Sigmoid colon (tissue), 4 donors: ENCODE data around the gene RDH12.

Experiments used
- CTCF ChIP-seq, 4 experiments: fragments of 450-650 bp in 3 of 4; fragments of 200-600 bp in 1 of 4; IDR thresholded peaks; one replicate each; pipeline ENCODE4 v1.5.1; 2016 to 2019; ENCODE audit warnings: antibody characterized with exemption in 4 of 4, mild to moderate bottlenecking in 3 of 4, moderate library complexity in 2 of 4
- EP300 ChIP-seq, 4 donors: sonication (generic); formaldehyde crosslinking; IDR thresholded peaks; one replicate each; pipeline ENCODE4 v1.6.1; 2017; ENCODE audit warnings: antibody characterized with exemption in 4 of 4
- POLR2A ChIP-seq, 2 donors: fragments of 450-650 bp; IDR thresholded peaks; one replicate each; pipeline ENCODE4 v1.6.1; 2016; ENCODE audit warnings: antibody characterized with exemption in 2 of 2, mild to moderate bottlenecking in 2 of 2, moderate library complexity in 2 of 2
- POLR2AphosphoS5 ChIP-seq, 4 donors: sonication (generic); formaldehyde crosslinking; IDR thresholded peaks; one replicate each; pipeline ENCODE4 v1.6.1; 2017; ENCODE audit warnings: antibody characterized with exemption in 4 of 4

GRCh38 chr14:67778792-67779191 lies 77.1 kb downstream of the RDH12 start:
- TF ChIP-seq EP300 (IDR thresholded peaks at IDR 0.05) (no peak), POLR2AphosphoS5 (IDR thresholded peaks at IDR 0.05) (no peak), CTCF (IDR thresholded peaks at IDR 0.05) (no peak), POLR2A (IDR thresholded peaks at IDR 0.05) (no peak)
